ENCODE results near the gene FHAD1.
A peak's percentile ranks its signal among the peaks of the same experiment; 100 is the strongest.

- TF ChIP-seq CTCF (IDR thresholded peaks at IDR 0.05 in 2 of 3, conservative IDR thresholded peaks at IDR 0.05 in 1 of 3; ENCODE audit: control insufficient read depth in 2 of 3, extremely low read depth in 1 of 3, insufficient read depth in 1 of 3, low read depth in 3 of 3, low read length in 3 of 3) (no peak), ZNF207 (IDR thresholded peaks at IDR 0.05; ENCODE audit: borderline replicate concordance) (no peak), EP300 (IDR thresholded peaks at IDR 0.05; ENCODE audit: borderline replicate concordance in 1 of 2, control insufficient read depth in 1 of 2, low read depth in 2 of 2, low read length in 2 of 2) (0 out of 4 replicates have a peak, but pooled peaks of 1 of the 2 experiments have one; percentile 9)
These were observed 164.6 kb downstream of the FHAD1 start for GRCh38 chr1:15411593-15412137.
